Neural cell (in vitro differentiated cells): Measurements from ENCODE around the gene CACNA1C. TPM values are rescaled to one million over a fixed set of nuclear protein-coding genes. Genes with fewer than 3 reads are reported as not detected.

Source experiments
- H2AFZ ChIP-seq: fragments of 200-600, 300-800 bp; sonication (generic), shearing (Covaris generic); 2 replicates; pipeline ENCODE4 v1.6.0; 2014; ENCODE audit warnings: low read depth, mild to moderate bottlenecking, antibody characterized with exemption, low read length, moderate library complexity
- H3F3A ChIP-seq: fragments of 200-600 bp; shearing (Covaris generic); 2 replicates; pipeline ENCODE4 v1.6.1; 2016; ENCODE audit warnings: mild to moderate bottlenecking, moderate library complexity, mixed read lengths, antibody characterized with exemption, low read length; ENCODE audit not compliant: insufficient read depth, poor library complexity, severe bottlenecking
- H3K27ac ChIP-seq: fragments of 200-600, 300-800 bp; sonication (generic), shearing (Covaris generic); 2 replicates; pipeline ENCODE4 v1.5.1; 2014; ENCODE audit warnings: mild to moderate bottlenecking, low read length, moderate library complexity
- H3K27me3 ChIP-seq: fragments of 300-800, 200-600 bp; sonication (generic), shearing (Covaris generic); 2 replicates; pipeline ENCODE4 v1.6.0; 2014; ENCODE audit warnings: mild to moderate bottlenecking, low read depth, low read length, moderate library complexity; ENCODE audit not compliant: insufficient read depth
- H3K36me3 ChIP-seq: fragments of 300-800, 200-600 bp; sonication (generic), shearing (Covaris generic); 2 replicates; pipeline ENCODE4 v1.5.1; 2014; ENCODE audit warnings: mild to moderate bottlenecking, antibody characterized with exemption, low read length, moderate library complexity; ENCODE audit not compliant: insufficient read depth
- H3K4me2 ChIP-seq: fragments of 300-800, 200-600 bp; sonication (generic), shearing (Covaris generic); 2 replicates; pipeline ENCODE4 v1.6.0; 2014; ENCODE audit warnings: mild to moderate bottlenecking, low read length
- H3K4me3 ChIP-seq: fragments of 300-800, 200-600 bp; sonication (generic), shearing (Covaris generic); 2 replicates; pipeline ENCODE4 v1.5.1; 2014; ENCODE audit warnings: mild to moderate bottlenecking, low read length, moderate library complexity
- H3K79me2 ChIP-seq: fragments of 200-600 bp; shearing (Covaris generic); replicated peaks from 2 replicates; pipeline ENCODE4 v1.6.0; 2014; ENCODE audit warnings: mild to moderate bottlenecking, low read length, moderate library complexity; ENCODE audit not compliant: insufficient read depth
- H3K9ac ChIP-seq: fragments of 300-800, 200-600 bp; sonication (generic), shearing (Covaris generic); 2 replicates; pipeline ENCODE4 v1.6.1; 2016; ENCODE audit warnings: mild to moderate bottlenecking, low read length, mixed read lengths
- H3K9me2 ChIP-seq: fragments of 200-600 bp; shearing (Covaris generic); 2 replicates; pipeline ENCODE4 v1.6.1; 2016; ENCODE audit warnings: mild to moderate bottlenecking, low read length, mixed read lengths; ENCODE audit not compliant: insufficient read depth
- H3K9me3 ChIP-seq: fragments of 200-600, 300-800 bp; sonication (generic), shearing (Covaris generic); 2 replicates; pipeline ENCODE4 v1.6.1; 2016; ENCODE audit warnings: mild to moderate bottlenecking, mixed run types, low read length, moderate library complexity, mixed read lengths
- H4K20me1 ChIP-seq: fragments of 200-600 bp; shearing (Covaris generic); 2 replicates; pipeline ENCODE4 v1.6.1; 2016; ENCODE audit warnings: mild to moderate bottlenecking, mixed run types; ENCODE audit not compliant: insufficient read depth
- CTCF ChIP-seq: fragments of 450-650 bp; IDR thresholded peaks from 2 replicates; pipeline ENCODE4 v1.5.1; 2014; ENCODE audit warnings: antibody characterized with exemption, mild to moderate bottlenecking, moderate library complexity; ENCODE audit not compliant: poor library complexity, severe bottlenecking
- EP300 ChIP-seq: fragments of 450-650 bp; conservative IDR thresholded peaks from 2 replicates; pipeline ENCODE4 v1.6.1; 2014; ENCODE audit warnings: antibody characterized with exemption, mild to moderate bottlenecking, moderate library complexity; ENCODE audit not compliant: poor library complexity, severe bottlenecking
- EZH2 ChIP-seq: fragments of 200-600, 300-800 bp; shearing (Covaris generic), sonication (generic); IDR thresholded peaks from 2 replicates; pipeline ENCODE4 v1.6.1; 2014; ENCODE audit warnings: antibody characterized with exemption, low read length, borderline replicate concordance, mild to moderate bottlenecking; ENCODE audit not compliant: insufficient read depth, poor library complexity, severe bottlenecking
- POLR2AphosphoS5 ChIP-seq: IDR thresholded peaks from 2 replicates; pipeline ENCODE4 v1.6.1; 2012
- RAD21 ChIP-seq: fragments of 450-650 bp; conservative IDR thresholded peaks from 2 replicates; pipeline ENCODE4 v1.6.1; 2014; ENCODE audit warnings: antibody characterized with exemption, mild to moderate bottlenecking, moderate library complexity
- REST ChIP-seq: IDR thresholded peaks from 2 replicates; pipeline ENCODE4 v1.6.1; 2012; ENCODE audit warnings: borderline replicate concordance
- SMC3 ChIP-seq: fragments of 450-650 bp; conservative IDR thresholded peaks from 2 replicates; pipeline ENCODE4 v1.6.1; 2014; ENCODE audit warnings: antibody characterized with exemption, mild to moderate bottlenecking, moderate library complexity; ENCODE audit not compliant: poor library complexity
- TAF1 ChIP-seq: IDR thresholded peaks from 2 replicates; pipeline ENCODE4 v1.6.1; 2012; ENCODE audit warnings: low read depth
- polyA plus RNA-seq: library from polyadenylated mRNA; depleted of rRNA; stranded (reverse); fragments of >200 nt; gene quantifications from 2 replicates; pipeline ENCODE4 v1.2.3, GENCODE V29; 2014

CACNA1C gene
- polyA plus RNA-seq, 1 donor from 2014 or later = 9.7 TPM

- TF ChIP-seq SMC3 (no peak), EZH2 (no peak), EP300 (no peak)
- Histone ChIP-seq H3K4me3 (no peak overlapping the region), H3K27me3 (no peaks in the 10 kb centered on the region), H3K9me3 (no peaks in the 10 kb centered on the region), H3K9ac (no peak overlapping the region), H3F3A (no peaks in the 10 kb centered on the region), H3K79me2 (no peaks in the 10 kb centered on the region), H2AFZ (no peak overlapping the region), H3K36me3 (no peaks in the 10 kb centered on the region), H4K20me1 (no peaks in the 10 kb centered on the region), H3K27ac (no peak overlapping the region), H3K9me2 (no peaks in the 10 kb centered on the region), H3K4me2 (no peak overlapping the region)
Observed at GRCh38 chr12:2274733-2275132, 221.9 kb downstream of the CACNA1C start.

- TF ChIP-seq POLR2AphosphoS5 (no peak), CTCF (no peak), REST (no peak), TAF1 (no peak), EZH2 (no peak), RAD21 (no peak), SMC3 (no peak)
- H3K27ac ChIP-seq = no peak overlapping the region
- H3F3A ChIP-seq = no peaks in the 10 kb centered on the region
- no peak overlapping the region for H3K9ac ChIP-seq
- H3K9me3 ChIP-seq = no peaks in the 10 kb centered on the region
- H3K27me3 ChIP-seq = no peaks in the 10 kb centered on the region
- H3K36me3 ChIP-seq = no peaks in the 10 kb centered on the region
- H3K9me2 ChIP-seq = no peaks in the 10 kb centered on the region
- no peak overlapping the region for H2AFZ ChIP-seq
- H4K20me1 ChIP-seq = no peaks in the 10 kb centered on the region
- no peak overlapping the region for H3K4me3 ChIP-seq
- H3K4me2 ChIP-seq = no peak overlapping the region
- no peaks in the 10 kb centered on the region for H3K79me2 ChIP-seq
Observed at GRCh38 chr12:2276288-2277033, 223.7 kb downstream of the CACNA1C start.
